GM19467 (cell line): ENCODE measurements around the gene DGKB.

Source experiments
- ATAC-seq: cut with Tn5 transposase; IDR thresholded peaks from one replicate; pipeline ENCODE4 v1.9.1; 2021; ENCODE audit warnings: mild to moderate bottlenecking, moderate library complexity; ENCODE audit not compliant: unreplicated experiment

The DGKB gene

GRCh38 chr7:14177876-14178275 is 724.7 kb downstream of the DGKB start:
- ATAC-seq: no peak

GRCh38 chr7:14170872-14171271 is 731.7 kb downstream of the DGKB start:
- no peak for ATAC-seq

GRCh38 chr7:14158111-14158510 is 744.4 kb downstream of the DGKB start:
- ATAC-seq: no peak

GRCh38 chr7:14156436-14156835 is 746.1 kb downstream of the DGKB start:
- no peak for ATAC-seq

- ATAC-seq: no peak
These were observed 753.6 kb downstream of the DGKB start for GRCh38 chr7:14148974-14149373.

- ATAC-seq: no peak
These were observed 755.0 kb downstream of the DGKB start for GRCh38 chr7:14147532-14147931.

- no peak for ATAC-seq
These were observed 758.0 kb downstream of the DGKB start for GRCh38 chr7:14144538-14144937.

- ATAC-seq: no peak
These were observed 758.4 kb downstream of the DGKB start for GRCh38 chr7:14144109-14144508.

GRCh38 chr7:14137676-14138075 is 764.9 kb downstream of the DGKB start:
- ATAC-seq: no peak

- no peak for ATAC-seq
These were observed 768.8 kb downstream of the DGKB start for GRCh38 chr7:14133752-14134151.

GRCh38 chr7:14125998-14126397 is 776.6 kb downstream of the DGKB start:
- no peak for ATAC-seq

- ATAC-seq: no peak
These were observed 777.8 kb downstream of the DGKB start for GRCh38 chr7:14124716-14125115.

GRCh38 chr7:14123923-14124322 is 778.6 kb downstream of the DGKB start:
- no peak for ATAC-seq

- no peak for ATAC-seq
These were observed 786.9 kb downstream of the DGKB start for GRCh38 chr7:14115701-14116100.

GRCh38 chr7:14104861-14105260 is 797.7 kb downstream of the DGKB start:
- no peak for ATAC-seq

- ATAC-seq: no peak
These were observed 806.4 kb downstream of the DGKB start for GRCh38 chr7:14096159-14096558.

GRCh38 chr7:14095233-14095950 is 807.2 kb downstream of the DGKB start:
- no peak for ATAC-seq
